Peyer's patch (tissue), 4 donors: ENCODE data around the gene GIPC1. TPM values are rescaled to one million over a fixed set of nuclear protein-coding genes. Genes with fewer than 3 reads are reported as not detected.

Source experiments
- DNase-seq, 3 donors: peaks; one replicate each; pipeline ENCODE4 v3.0.0-alpha.2; 2017 to 2019
- H3K27ac ChIP-seq, 4 donors: fragments of 200-600 bp; sonication (generic); one replicate each; pipeline ENCODE4 v1.5.1; 2016 to 2019
- H3K27me3 ChIP-seq, 2 donors: fragments of 200-600 bp; sonication (generic); one replicate each; pipeline ENCODE4 v1.5.1; 2019
- H3K36me3 ChIP-seq, 3 donors: fragments of 200-600 bp; sonication (generic); one replicate each; pipeline ENCODE4 v1.5.1; 2016 to 2019
- H3K4me1 ChIP-seq, 4 donors: fragments of 200-600 bp; sonication (generic); one replicate each; pipeline ENCODE4 v1.5.1; 2016 to 2019
- H3K4me3 ChIP-seq, 4 donors: fragments of 200-600 bp; sonication (generic); 1 replicate in 3 of 4; 2 replicates in 1 of 4; pipeline ENCODE4 v1.5.1; 2016 to 2019; ENCODE audit warnings: mild to moderate bottlenecking in 1 of 4
- H3K9me3 ChIP-seq, 4 donors: fragments of 200-600 bp; sonication (generic); one replicate each; pipeline ENCODE4 v1.5.1; 2016 to 2019; ENCODE audit warnings: mild to moderate bottlenecking in 1 of 4
- POLR2A ChIP-seq, 2 donors: fragments of 450-650 bp; IDR thresholded peaks; one replicate each; pipeline ENCODE4 v1.5.1; 2017; ENCODE audit warnings: antibody characterized with exemption in 2 of 2, mild to moderate bottlenecking in 2 of 2, moderate library complexity in 2 of 2
- total RNA-seq, 4 donors: library from RNA; depleted of rRNA; stranded (reverse); fragments of >200 nt; gene quantifications; one replicate each; pipeline ENCODE4 v1.1.0, GENCODE V29; 2016
- TF ChIP-seq, protein P1 (sequence below), 6 experiments: fragments of 450-650 bp in 4 of 6; fragments of 200-600 bp in 2 of 6; sonication (generic) in 1 of 6; IDR thresholded peaks; one replicate each; pipeline ENCODE4 v1.5.1; 2017 to 2019; ENCODE audit warnings: antibody characterized with exemption in 6 of 6, mild to moderate bottlenecking in 3 of 6, moderate library complexity in 1 of 6

GIPC1 gene
- total RNA-seq, 4 donors from 2014 or later, result 45.8 to 68.5 (median 65.2) TPM

DNA sequence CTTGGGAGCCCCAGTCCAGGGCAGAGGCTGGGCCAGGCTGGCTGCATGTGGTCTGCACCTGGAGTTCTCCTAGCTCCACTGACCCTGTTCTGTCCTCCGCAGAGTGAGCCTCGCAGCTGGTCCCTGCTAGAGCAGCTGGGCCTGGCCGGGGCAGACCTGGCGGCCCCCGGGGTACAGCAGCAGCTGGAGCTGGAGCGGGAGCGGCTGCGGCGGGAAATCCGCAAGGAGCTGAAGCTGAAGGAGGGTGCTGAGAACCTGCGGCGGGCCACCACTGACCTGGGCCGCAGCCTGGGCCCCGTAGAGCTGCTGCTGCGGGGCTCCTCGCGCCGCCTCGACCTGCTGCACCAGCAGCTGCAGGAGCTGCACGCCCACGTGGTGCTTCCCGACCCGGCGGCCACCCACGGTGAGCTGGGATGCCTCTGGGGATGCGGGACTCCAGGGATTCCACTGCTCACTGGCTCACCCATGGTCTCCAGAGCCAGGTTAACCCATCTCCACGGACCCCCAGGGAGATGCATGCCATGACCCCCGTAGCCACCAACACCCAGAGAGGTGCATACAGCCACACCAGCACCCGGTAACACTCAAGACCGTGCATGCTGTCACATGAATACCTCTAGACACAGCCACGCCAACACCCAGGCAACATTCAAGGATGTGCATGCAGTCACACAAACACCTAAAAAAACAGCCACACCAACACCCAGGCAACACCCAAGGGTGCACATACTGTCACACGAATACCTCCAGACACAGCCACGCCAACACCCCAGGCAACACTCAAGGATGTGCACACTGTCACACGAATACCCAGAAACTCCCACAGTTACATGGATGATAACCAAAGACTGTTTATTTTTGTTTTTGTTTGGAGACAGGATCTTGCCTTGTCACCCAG is 54.6 kb downstream of the GIPC1 start:
- Histone ChIP-seq H3K27ac (peak overlapping the region in 1 of 4 donors; percentile 70), H3K4me3 (no peak overlapping the region), H3K27me3 (no peaks in the 10 kb centered on the region), H3K36me3 (peaks cover 0 to 44% (median 0%) of the 10 kb centered on the region in 3 donors), H3K4me1 (peaks cover 0 to 29% (median 8%) of the 10 kb centered on the region in 4 donors), H3K9me3 (no peaks in the 10 kb centered on the region)
- no peak for DNase-seq
- TF ChIP-seq, protein P1, sequence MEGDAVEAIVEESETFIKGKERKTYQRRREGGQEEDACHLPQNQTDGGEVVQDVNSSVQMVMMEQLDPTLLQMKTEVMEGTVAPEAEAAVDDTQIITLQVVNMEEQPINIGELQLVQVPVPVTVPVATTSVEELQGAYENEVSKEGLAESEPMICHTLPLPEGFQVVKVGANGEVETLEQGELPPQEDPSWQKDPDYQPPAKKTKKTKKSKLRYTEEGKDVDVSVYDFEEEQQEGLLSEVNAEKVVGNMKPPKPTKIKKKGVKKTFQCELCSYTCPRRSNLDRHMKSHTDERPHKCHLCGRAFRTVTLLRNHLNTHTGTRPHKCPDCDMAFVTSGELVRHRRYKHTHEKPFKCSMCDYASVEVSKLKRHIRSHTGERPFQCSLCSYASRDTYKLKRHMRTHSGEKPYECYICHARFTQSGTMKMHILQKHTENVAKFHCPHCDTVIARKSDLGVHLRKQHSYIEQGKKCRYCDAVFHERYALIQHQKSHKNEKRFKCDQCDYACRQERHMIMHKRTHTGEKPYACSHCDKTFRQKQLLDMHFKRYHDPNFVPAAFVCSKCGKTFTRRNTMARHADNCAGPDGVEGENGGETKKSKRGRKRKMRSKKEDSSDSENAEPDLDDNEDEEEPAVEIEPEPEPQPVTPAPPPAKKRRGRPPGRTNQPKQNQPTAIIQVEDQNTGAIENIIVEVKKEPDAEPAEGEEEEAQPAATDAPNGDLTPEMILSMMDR (IDR thresholded peaks at IDR 0.05), result no peak
- TF ChIP-seq POLR2A (IDR thresholded peaks at IDR 0.05), result no peak

GRCh38 chr19:14440049-14440448 is 55.9 kb downstream of the GIPC1 start:
- no peaks in the 10 kb centered on the region for H3K27me3 ChIP-seq
- H3K36me3 ChIP-seq, result peaks cover 0 to 33% (median 0%) of the 10 kb centered on the region in 3 donors
- TF ChIP-seq, protein P1 (IDR thresholded peaks at IDR 0.05), result no peak
- TF ChIP-seq POLR2A (IDR thresholded peaks at IDR 0.05), result no peak
- H3K9me3 ChIP-seq, result no peaks in the 10 kb centered on the region
- H3K27ac ChIP-seq, result peak overlapping the region in 3 of 4 donors; percentile 66 to 76 (median 70)
- H3K4me3 ChIP-seq, result peak overlapping the region; percentile 44 to 49 (median 44)
- H3K4me1 ChIP-seq, result peaks cover 0 to 32% (median 8%) of the 10 kb centered on the region in 4 donors
- peak; percentile 71 to 95 (median 94) for DNase-seq

DNA sequence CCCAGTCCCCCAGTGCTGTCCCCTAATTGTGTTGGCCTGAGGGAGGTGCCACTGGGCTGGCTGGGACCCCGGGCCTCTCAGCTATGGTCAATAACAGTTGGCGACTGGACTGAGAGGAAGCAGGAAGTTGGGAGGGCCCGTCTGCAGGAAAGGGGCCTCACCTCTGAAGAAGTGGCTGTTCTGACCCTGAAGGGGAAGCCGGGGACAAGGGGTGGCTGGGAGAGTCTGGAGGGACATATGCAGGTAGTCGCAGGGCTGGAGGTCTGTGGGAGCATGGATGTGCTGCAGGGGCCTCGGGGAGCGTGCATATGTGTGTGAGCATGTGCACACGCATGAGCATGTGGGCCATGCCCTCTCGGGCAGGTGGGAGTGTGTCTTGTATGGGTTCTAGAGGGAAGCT is 56.9 kb downstream of the GIPC1 start:
- no peaks in the 10 kb centered on the region for H3K9me3 ChIP-seq
- DNase-seq, result no peak
- H3K4me3 ChIP-seq, result no peak overlapping the region
- no peaks in the 10 kb centered on the region for H3K27me3 ChIP-seq
- no peak for TF ChIP-seq POLR2A (IDR thresholded peaks at IDR 0.05)
- peak overlapping the region in 1 of 4 donors; percentile 70 for H3K27ac ChIP-seq
- peaks cover 0 to 23% (median 0%) of the 10 kb centered on the region in 3 donors for H3K36me3 ChIP-seq
- peaks cover 0 to 43% (median 17%) of the 10 kb centered on the region in 4 donors for H3K4me1 ChIP-seq

- TF ChIP-seq POLR2A (IDR thresholded peaks at IDR 0.05), result no peak
- TF ChIP-seq, protein P1 (IDR thresholded peaks at IDR 0.05), result no peak
Observed at GRCh38 chr19:14437578-14438140, 58.3 kb downstream of the GIPC1 start.

GRCh38 chr19:14435320-14436050 is 60.4 kb downstream of the GIPC1 start:
- Histone ChIP-seq H3K27ac (peak overlapping the region; percentile 69 to 94 (median 81)), H3K4me1 (peaks cover 0 to 42% (median 20%) of the 10 kb centered on the region in 4 donors), H3K9me3 (no peaks in the 10 kb centered on the region), H3K4me3 (peak overlapping the region in 1 of 4 donors; percentile 9), H3K27me3 (no peaks in the 10 kb centered on the region), H3K36me3 (no peaks in the 10 kb centered on the region)
- TF ChIP-seq, protein P1 (IDR thresholded peaks at IDR 0.05), result no peak
- TF ChIP-seq POLR2A (IDR thresholded peaks at IDR 0.05), result no peak
- DNase-seq, result no peak

More at GRCh38 chr19:14437578-14438140, 58.3 kb downstream of the GIPC1 start:
- peaks cover 0 to 10% (median 0%) of the 10 kb centered on the region in 3 donors for H3K36me3 ChIP-seq
- H3K9me3 ChIP-seq, result no peaks in the 10 kb centered on the region
- H3K4me1 ChIP-seq, result peaks cover 0 to 45% (median 18%) of the 10 kb centered on the region in 4 donors
- H3K27ac ChIP-seq, result no peak overlapping the region
- no peak overlapping the region for H3K4me3 ChIP-seq
- DNase-seq, result no peak
- no peaks in the 10 kb centered on the region for H3K27me3 ChIP-seq
